CD14-positive monocyte (primary cell): Measurements from ENCODE around the gene POC1A. TPM values are rescaled to one million over a fixed set of nuclear protein-coding genes. Genes with fewer than 3 reads are reported as not detected.

Experiments
- DNase-seq, 3 donors: peaks; one replicate each; pipeline ENCODE4 v3.0.0-alpha.2; 2011 to 2022
- H2AFZ ChIP-seq: 2 replicates; pipeline ENCODE4 v1.6.0; 2012; ENCODE audit warnings: mild to moderate bottlenecking, low read depth, low read length, inconsistent platforms; ENCODE audit not compliant: insufficient read depth, poor library complexity, severe bottlenecking
- H3K27ac ChIP-seq, 2 donors: 1 replicate in 1 of 2; 2 replicates in 1 of 2; pipeline ENCODE4 v1.5.1; 2012 to 2013; ENCODE audit warnings: low read length in 2 of 2, control low read depth in 1 of 2, inconsistent platforms in 1 of 2, low read depth in 1 of 2, mild to moderate bottlenecking in 1 of 2
- H3K27me3 ChIP-seq, 2 donors: one replicate each; pipeline versions ENCODE4 v1.6.0 to v1.6.1; 2011 to 2013; ENCODE audit warnings: low read length in 2 of 2; ENCODE audit not compliant: control insufficient read depth in 2 of 2, insufficient read depth in 2 of 2
- H3K36me3 ChIP-seq, 2 donors: replicated peaks in 1 of 2; 1 replicate in 1 of 2; 2 replicates in 1 of 2; pipeline versions ENCODE4 v1.5.1 to v1.6.1; 2012 to 2013; ENCODE audit warnings: low read length in 2 of 2, control low read depth in 1 of 2, inconsistent platforms in 1 of 2, mild to moderate bottlenecking in 1 of 2; ENCODE audit not compliant: insufficient read depth in 2 of 2, control insufficient read depth in 1 of 2
- H3K4me1 ChIP-seq, 2 donors: 1 replicate in 1 of 2; 2 replicates in 1 of 2; pipeline versions ENCODE4 v1.5.1 to v1.6.1; 2012 to 2013; ENCODE audit warnings: low read length in 2 of 2, control low read depth in 1 of 2, inconsistent platforms in 1 of 2, mild to moderate bottlenecking in 1 of 2, moderate library complexity in 1 of 2; ENCODE audit not compliant: insufficient read depth in 2 of 2, control insufficient read depth in 1 of 2
- H3K4me2 ChIP-seq: replicated peaks from 2 replicates; pipeline ENCODE3; 2012; ENCODE audit warnings: low read length, moderate library complexity, mild to moderate bottlenecking; ENCODE audit not compliant: poor library complexity, severe bottlenecking; ENCODE audit errors: extremely low read depth
- H3K4me3 ChIP-seq, 3 experiments: fragments of 200-600 bp in 1 of 3; sonication (generic) in 1 of 3; replicated peaks in 1 of 3; 1 replicate in 2 of 3; 2 replicates in 1 of 3; pipeline ENCODE4 v1.5.1; 2011 to 2013; ENCODE audit warnings: low read length in 3 of 3, mild to moderate bottlenecking in 3 of 3, control low read depth in 2 of 3, low read depth in 2 of 3, inconsistent platforms in 1 of 3, moderate library complexity in 1 of 3
- H3K79me2 ChIP-seq: 2 replicates; pipeline ENCODE4 v1.6.0; 2012; ENCODE audit warnings: mild to moderate bottlenecking, control low read depth, inconsistent platforms, low read length, moderate library complexity; ENCODE audit not compliant: insufficient read depth
- H3K9ac ChIP-seq: 2 replicates; pipeline ENCODE4 v1.6.0; 2017; ENCODE audit warnings: low read length, mild to moderate bottlenecking; ENCODE audit not compliant: insufficient read depth, poor library complexity, severe bottlenecking
- H3K9me3 ChIP-seq, 2 donors: replicated peaks in 1 of 2; 1 replicate in 1 of 2; 2 replicates in 1 of 2; pipeline versions ENCODE4 v1.5.1 to v1.6.1; 2012 to 2013; ENCODE audit warnings: low read length in 2 of 2, control low read depth in 1 of 2; ENCODE audit not compliant: control insufficient read depth in 1 of 2, insufficient read depth in 1 of 2
- H4K20me1 ChIP-seq: 2 replicates; pipeline ENCODE4 v1.6.0; 2012; ENCODE audit warnings: mild to moderate bottlenecking, low read length, control low read depth, moderate library complexity; ENCODE audit not compliant: insufficient read depth
- H3K27ac Mint-ChIP-seq, 7 donors: one replicate each; pipeline ENCODE4 v1.8.0; 2020; ENCODE audit warnings: mild to moderate bottlenecking in 7 of 7, mixed read lengths in 7 of 7, moderate library complexity in 6 of 7, inconsistent platforms in 2 of 7
- H3K27me3 Mint-ChIP-seq, 3 donors: one replicate each; pipeline ENCODE4 v1.8.0; 2021 to 2022; ENCODE audit warnings: low read depth in 3 of 3, mild to moderate bottlenecking in 3 of 3, mixed read lengths in 3 of 3, moderate library complexity in 3 of 3, inconsistent platforms in 1 of 3
- H3K36me3 Mint-ChIP-seq, 2 donors: one replicate each; pipeline ENCODE4 v1.8.0; 2020; ENCODE audit warnings: mixed read lengths in 2 of 2, inconsistent platforms in 1 of 2, mild to moderate bottlenecking in 1 of 2
- H3K4me1 Mint-ChIP-seq: one replicate; pipeline ENCODE4 v1.8.0; 2020; ENCODE audit warnings: mild to moderate bottlenecking, mixed read lengths
- H3K4me3 Mint-ChIP-seq, 2 donors: one replicate each; pipeline ENCODE4 v1.8.0; 2020; ENCODE audit warnings: mild to moderate bottlenecking in 2 of 2, mixed read lengths in 2 of 2, moderate library complexity in 1 of 2
- H3K9me3 Mint-ChIP-seq, 7 donors: one replicate each; pipeline ENCODE4 v1.8.0; 2020 to 2022; ENCODE audit warnings: mixed read lengths in 7 of 7, mild to moderate bottlenecking in 6 of 7, moderate library complexity in 6 of 7, inconsistent platforms in 2 of 7
- CTCF ChIP-seq: fragments of 200-600 bp; IDR thresholded peaks from one replicate; pipeline ENCODE4 v1.8.0; 2022; ENCODE audit warnings: antibody characterized with exemption, mild to moderate bottlenecking
- WGBS: methylation state at CpG from one replicate; pipeline ENCODE4 v1.1.5; 2013; ENCODE audit warnings: missing lambda C conversion rate; ENCODE audit not compliant: insufficient coverage; 5-methylcytosine and 5-hydroxymethylcytosine counted together
- intact Hi-C, 2 donors: fragments of 100-400 bp; cut with micrococcal nuclease; formaldehyde crosslinking; loops; one replicate each; pipeline versions ENCODE4 v1.15.0 to v1.15.1; 2023
- polyA plus RNA-seq, 3 donors: library from polyadenylated mRNA; depleted of rRNA in 1 of 3; unstranded in 2 of 3; stranded (reverse) in 1 of 3; fragments of 300-500 nt in 2 of 3; fragments of >200 nt in 1 of 3; fragmentation: Illumina TruSeq in 2 of 3; gene quantifications; 1 replicate in 2 of 3; 2 replicates in 1 of 3; pipeline ENCODE4 v1.2.3, GENCODE V29; 2012 to 2021

Gene POC1A
- polyA plus RNA-seq, 3 donors, result 1.2 to 2.0 (median 1.5) TPM

GRCh38 chr3:52149726-52150125 lies 4.5 kb downstream of the POC1A start:
- Mint-ChIP-seq H3K27ac (peak overlapping the region in 1 of 7 donors; percentile 41), H3K4me3 (peak overlapping the region in 1 of 2 donors; percentile 31), H3K4me1 (peaks cover 12% of the 10 kb centered on the region), H3K9me3 (no peaks in the 10 kb centered on the region), H3K27me3 (no peaks in the 10 kb centered on the region), H3K36me3 (peaks cover 29 to 53% of the 10 kb centered on the region in 2 donors)
- intact Hi-C loops, result loop anchor here in 1 of 2 donors (5.0 kb wide), 1 partner anchor 48 kb away; the partner anchor contains the start of gene ALAS1
- Histone ChIP-seq H3K4me2 (no peak overlapping the region), H3K27me3 (no peaks in the 10 kb centered on the region), H4K20me1 (no peaks in the 10 kb centered on the region), H3K27ac (no peak overlapping the region), H3K4me1 (peaks cover 11 to 13% of the 10 kb centered on the region in 2 donors), H3K36me3 (peaks cover 37 to 56% of the 10 kb centered on the region in 2 donors), H3K4me3 (no peak overlapping the region), H3K79me2 (peaks cover 33% of the 10 kb centered on the region), H3K9ac (no peak overlapping the region), H3K9me3 (no peaks in the 10 kb centered on the region), H2AFZ (no peak overlapping the region)
- WGBS, result 98% methylated on average over 10 of the region's 11 CpGs
- no peak for TF ChIP-seq CTCF
- no peak for DNase-seq

- H3K9ac ChIP-seq, result no peak overlapping the region
- no peaks in the 10 kb centered on the region for H4K20me1 ChIP-seq
- intact Hi-C loops, result no loop called here
- H3K4me1 ChIP-seq, result peaks cover 10 to 12% of the 10 kb centered on the region in 2 donors
- peaks cover 33% of the 10 kb centered on the region for H3K79me2 ChIP-seq
- Mint-ChIP-seq H3K9me3 (no peaks in the 10 kb centered on the region), H3K4me1 (peaks cover 17% of the 10 kb centered on the region), H3K27ac (peak overlapping the region in 1 of 7 donors; percentile 3), H3K4me3 (no peak overlapping the region), H3K36me3 (peaks cover 33 to 57% of the 10 kb centered on the region in 2 donors), H3K27me3 (no peaks in the 10 kb centered on the region)
- peaks cover 37 to 56% of the 10 kb centered on the region in 2 donors for H3K36me3 ChIP-seq
- TF ChIP-seq CTCF, result no peak
- no peaks in the 10 kb centered on the region for H3K27me3 ChIP-seq
- H3K4me3 ChIP-seq, result no peak overlapping the region
- DNase-seq, result no peak
- no peak overlapping the region for H3K4me2 ChIP-seq
- over 99% methylated on average over 8 of the region's 8 CpGs for WGBS
- no peak overlapping the region for H3K27ac ChIP-seq
- no peaks in the 10 kb centered on the region for H3K9me3 ChIP-seq
- no peak overlapping the region for H2AFZ ChIP-seq
Measured at GRCh38 chr3:52149021-52149420, 5.2 kb downstream of the POC1A start.
